Measurements from ENCODE around the gene RASSF5. TPM values are rescaled to one million over a fixed set of nuclear protein-coding genes. Genes with fewer than 3 reads are reported as not detected.

Gene RASSF5
- total RNA-seq, 1 experiment from 2014 or later: 1.3 TPM

- Histone ChIP-seq H3K9me3 (no peaks in the 10 kb centered on the region), H3K36me3 (ENCODE audit: control insufficient read depth, insufficient read depth, low read length) (no peaks in the 10 kb centered on the region), H3K4me3 (ENCODE audit: low read depth, low read length) (no peak overlapping the region), H3K27me3 (replicated peaks; ENCODE audit: control insufficient read depth, insufficient read depth, low read length) (no peaks in the 10 kb centered on the region), H3K4me1 (no peaks in the 10 kb centered on the region)
- ChIA-PET POLR2A (no interaction called here), CTCF (no interaction called here)
- no peaks in the 10 kb centered on the region for H3K27me3 Mint-ChIP-seq (ENCODE audit: insufficient read depth, unreplicated experiment)
- DNase-seq: no peak
- intact Hi-C loops (cut with micrococcal nuclease; ENCODE audit: unreplicated experiment): no loop called here
- BruUV-seq (replicated peaks): no TSS peak
- H3K9me3 Mint-ChIP-seq (ENCODE audit: unreplicated experiment): no peaks in the 10 kb centered on the region
- no peak overlapping the region for H3K4me3 Mint-ChIP-seq (ENCODE audit: unreplicated experiment)
- no peak overlapping the region for H3K27ac Mint-ChIP-seq (ENCODE audit: unreplicated experiment)
- H3K4me1 Mint-ChIP-seq (ENCODE audit: low read depth, unreplicated experiment): no peaks in the 10 kb centered on the region
- peaks cover 9% of the 10 kb centered on the region for H3K36me3 Mint-ChIP-seq (ENCODE audit: insufficient read depth, unreplicated experiment)
- no peak for TF ChIP-seq CTCF (IDR thresholded peaks at IDR 0.05; ENCODE audit: insufficient read depth in 1 of 2, low read depth in 1 of 2, low read length in 1 of 2, severe bottlenecking in 1 of 2, unreplicated experiment in 1 of 2)
These were observed 22.4 kb upstream of the RASSF5 start for GRCh38 chr1:206484901-206485300.

- Mint-ChIP-seq H3K4me1 (ENCODE audit: low read depth, unreplicated experiment) (no peaks in the 10 kb centered on the region), H3K27me3 (ENCODE audit: insufficient read depth, unreplicated experiment) (no peaks in the 10 kb centered on the region), H3K36me3 (ENCODE audit: insufficient read depth, unreplicated experiment) (peaks cover 5% of the 10 kb centered on the region), H3K9me3 (ENCODE audit: unreplicated experiment) (no peaks in the 10 kb centered on the region), H3K4me3 (ENCODE audit: unreplicated experiment) (no peak overlapping the region), H3K27ac (ENCODE audit: unreplicated experiment) (no peak overlapping the region)
- DNase-seq: no peak
- Histone ChIP-seq H3K4me3 (ENCODE audit: low read depth, low read length) (no peak overlapping the region), H3K9me3 (no peaks in the 10 kb centered on the region), H3K27me3 (replicated peaks; ENCODE audit: control insufficient read depth, insufficient read depth, low read length) (no peaks in the 10 kb centered on the region), H3K4me1 (no peaks in the 10 kb centered on the region), H3K36me3 (ENCODE audit: control insufficient read depth, insufficient read depth, low read length) (no peaks in the 10 kb centered on the region; the same call in 1 of the 2 replicates)
- CTCF ChIA-PET: no interaction called here
- intact Hi-C loops (cut with micrococcal nuclease; ENCODE audit: unreplicated experiment): no loop called here
- no TSS peak for BruUV-seq (replicated peaks)
- POLR2A ChIA-PET: no interaction called here
- no peak for TF ChIP-seq CTCF (IDR thresholded peaks at IDR 0.05; ENCODE audit: insufficient read depth in 1 of 2, low read depth in 1 of 2, low read length in 1 of 2, severe bottlenecking in 1 of 2, unreplicated experiment in 1 of 2)
These were observed 20.1 kb upstream of the RASSF5 start for GRCh38 chr1:206486995-206487788.

GRCh38 chr1:206487970-206488369 is 19.4 kb upstream of the RASSF5 start:
- no peak for TF ChIP-seq CTCF (IDR thresholded peaks at IDR 0.05; ENCODE audit: insufficient read depth in 1 of 2, low read depth in 1 of 2, low read length in 1 of 2, severe bottlenecking in 1 of 2, unreplicated experiment in 1 of 2)
- no peaks in the 10 kb centered on the region for H3K4me1 ChIP-seq
- H3K27me3 ChIP-seq (replicated peaks; ENCODE audit: control insufficient read depth, insufficient read depth, low read length): no peaks in the 10 kb centered on the region
- no peak for DNase-seq
- no peak overlapping the region for H3K4me3 ChIP-seq (ENCODE audit: low read depth, low read length)
- Mint-ChIP-seq H3K36me3 (ENCODE audit: insufficient read depth, unreplicated experiment) (peaks cover 5% of the 10 kb centered on the region), H3K4me3 (ENCODE audit: unreplicated experiment) (no peak overlapping the region), H3K9me3 (ENCODE audit: unreplicated experiment) (no peaks in the 10 kb centered on the region), H3K27me3 (ENCODE audit: insufficient read depth, unreplicated experiment) (no peaks in the 10 kb centered on the region), H3K27ac (ENCODE audit: unreplicated experiment) (no peak overlapping the region), H3K4me1 (ENCODE audit: low read depth, unreplicated experiment) (no peaks in the 10 kb centered on the region)
- no peaks in the 10 kb centered on the region; the same call in 1 of the 2 replicates for H3K36me3 ChIP-seq (ENCODE audit: control insufficient read depth, insufficient read depth, low read length)
- H3K9me3 ChIP-seq: no peaks in the 10 kb centered on the region
- intact Hi-C loops (cut with micrococcal nuclease; ENCODE audit: unreplicated experiment): no loop called here
- BruUV-seq (replicated peaks): no TSS peak
- POLR2A ChIA-PET: no interaction called here
- CTCF ChIA-PET: no interaction called here
